CD14-positive monocyte (primary cell): ENCODE data around the gene ELAC1. TPM values are rescaled to one million over a fixed set of nuclear protein-coding genes. Genes with fewer than 3 reads are reported as not detected.

Experiments used
- DNase-seq, 3 donors: peaks; one replicate each; pipeline ENCODE4 v3.0.0-alpha.2; 2011 to 2022
- H2AFZ ChIP-seq: 2 replicates; pipeline ENCODE4 v1.6.0; 2012; ENCODE audit warnings: mild to moderate bottlenecking, low read depth, low read length, inconsistent platforms; ENCODE audit not compliant: insufficient read depth, poor library complexity, severe bottlenecking
- H3K27ac ChIP-seq, 2 donors: 1 replicate in 1 of 2; 2 replicates in 1 of 2; pipeline ENCODE4 v1.5.1; 2012 to 2013; ENCODE audit warnings: low read length in 2 of 2, control low read depth in 1 of 2, inconsistent platforms in 1 of 2, low read depth in 1 of 2, mild to moderate bottlenecking in 1 of 2
- H3K27me3 ChIP-seq, 2 donors: one replicate each; pipeline versions ENCODE4 v1.6.0 to v1.6.1; 2011 to 2013; ENCODE audit warnings: low read length in 2 of 2; ENCODE audit not compliant: control insufficient read depth in 2 of 2, insufficient read depth in 2 of 2
- H3K36me3 ChIP-seq, 2 donors: replicated peaks in 1 of 2; 1 replicate in 1 of 2; 2 replicates in 1 of 2; pipeline versions ENCODE4 v1.5.1 to v1.6.1; 2012 to 2013; ENCODE audit warnings: low read length in 2 of 2, control low read depth in 1 of 2, inconsistent platforms in 1 of 2, mild to moderate bottlenecking in 1 of 2; ENCODE audit not compliant: insufficient read depth in 2 of 2, control insufficient read depth in 1 of 2
- H3K4me1 ChIP-seq, 2 donors: 1 replicate in 1 of 2; 2 replicates in 1 of 2; pipeline versions ENCODE4 v1.5.1 to v1.6.1; 2012 to 2013; ENCODE audit warnings: low read length in 2 of 2, control low read depth in 1 of 2, inconsistent platforms in 1 of 2, mild to moderate bottlenecking in 1 of 2, moderate library complexity in 1 of 2; ENCODE audit not compliant: insufficient read depth in 2 of 2, control insufficient read depth in 1 of 2
- H3K4me2 ChIP-seq: replicated peaks from 2 replicates; pipeline ENCODE3; 2012; ENCODE audit warnings: low read length, moderate library complexity, mild to moderate bottlenecking; ENCODE audit not compliant: poor library complexity, severe bottlenecking; ENCODE audit errors: extremely low read depth
- H3K4me3 ChIP-seq, 3 experiments: fragments of 200-600 bp in 1 of 3; sonication (generic) in 1 of 3; replicated peaks in 1 of 3; 1 replicate in 2 of 3; 2 replicates in 1 of 3; pipeline ENCODE4 v1.5.1; 2011 to 2013; ENCODE audit warnings: low read length in 3 of 3, mild to moderate bottlenecking in 3 of 3, control low read depth in 2 of 3, low read depth in 2 of 3, inconsistent platforms in 1 of 3, moderate library complexity in 1 of 3
- H3K79me2 ChIP-seq: 2 replicates; pipeline ENCODE4 v1.6.0; 2012; ENCODE audit warnings: mild to moderate bottlenecking, control low read depth, inconsistent platforms, low read length, moderate library complexity; ENCODE audit not compliant: insufficient read depth
- H3K9ac ChIP-seq: 2 replicates; pipeline ENCODE4 v1.6.0; 2017; ENCODE audit warnings: low read length, mild to moderate bottlenecking; ENCODE audit not compliant: insufficient read depth, poor library complexity, severe bottlenecking
- H3K9me3 ChIP-seq, 2 donors: replicated peaks in 1 of 2; 1 replicate in 1 of 2; 2 replicates in 1 of 2; pipeline versions ENCODE4 v1.5.1 to v1.6.1; 2012 to 2013; ENCODE audit warnings: low read length in 2 of 2, control low read depth in 1 of 2; ENCODE audit not compliant: control insufficient read depth in 1 of 2, insufficient read depth in 1 of 2
- H4K20me1 ChIP-seq: 2 replicates; pipeline ENCODE4 v1.6.0; 2012; ENCODE audit warnings: mild to moderate bottlenecking, low read length, control low read depth, moderate library complexity; ENCODE audit not compliant: insufficient read depth
- H3K27ac Mint-ChIP-seq, 7 donors: one replicate each; pipeline ENCODE4 v1.8.0; 2020; ENCODE audit warnings: mild to moderate bottlenecking in 7 of 7, mixed read lengths in 7 of 7, moderate library complexity in 6 of 7, inconsistent platforms in 2 of 7
- H3K27me3 Mint-ChIP-seq, 3 donors: one replicate each; pipeline ENCODE4 v1.8.0; 2021 to 2022; ENCODE audit warnings: low read depth in 3 of 3, mild to moderate bottlenecking in 3 of 3, mixed read lengths in 3 of 3, moderate library complexity in 3 of 3, inconsistent platforms in 1 of 3
- H3K36me3 Mint-ChIP-seq, 2 donors: one replicate each; pipeline ENCODE4 v1.8.0; 2020; ENCODE audit warnings: mixed read lengths in 2 of 2, inconsistent platforms in 1 of 2, mild to moderate bottlenecking in 1 of 2
- H3K4me1 Mint-ChIP-seq: one replicate; pipeline ENCODE4 v1.8.0; 2020; ENCODE audit warnings: mild to moderate bottlenecking, mixed read lengths
- H3K4me3 Mint-ChIP-seq, 2 donors: one replicate each; pipeline ENCODE4 v1.8.0; 2020; ENCODE audit warnings: mild to moderate bottlenecking in 2 of 2, mixed read lengths in 2 of 2, moderate library complexity in 1 of 2
- H3K9me3 Mint-ChIP-seq, 7 donors: one replicate each; pipeline ENCODE4 v1.8.0; 2020 to 2022; ENCODE audit warnings: mixed read lengths in 7 of 7, mild to moderate bottlenecking in 6 of 7, moderate library complexity in 6 of 7, inconsistent platforms in 2 of 7
- CTCF ChIP-seq: fragments of 200-600 bp; IDR thresholded peaks from one replicate; pipeline ENCODE4 v1.8.0; 2022; ENCODE audit warnings: antibody characterized with exemption, mild to moderate bottlenecking
- WGBS: methylation state at CpG from one replicate; pipeline ENCODE4 v1.1.5; 2013; ENCODE audit warnings: missing lambda C conversion rate; ENCODE audit not compliant: insufficient coverage; 5-methylcytosine and 5-hydroxymethylcytosine counted together
- intact Hi-C, 2 donors: fragments of 100-400 bp; cut with micrococcal nuclease; formaldehyde crosslinking; loops; one replicate each; pipeline versions ENCODE4 v1.15.0 to v1.15.1; 2023
- polyA plus RNA-seq, 3 donors: library from polyadenylated mRNA; depleted of rRNA in 1 of 3; unstranded in 2 of 3; stranded (reverse) in 1 of 3; fragments of 300-500 nt in 2 of 3; fragments of >200 nt in 1 of 3; fragmentation: Illumina TruSeq in 2 of 3; gene quantifications; 1 replicate in 2 of 3; 2 replicates in 1 of 3; pipeline ENCODE4 v1.2.3, GENCODE V29; 2012 to 2021

The ELAC1 gene
- polyA plus RNA-seq, 3 donors: 2.6 to 11.5 (median 4.5) TPM

GRCh38 chr18:50928551-50928950 lies 39.3 kb upstream of the ELAC1 start:
- Histone ChIP-seq H3K9me3 (no peaks in the 10 kb centered on the region), H3K9ac (no peak overlapping the region), H3K4me3 (no peak overlapping the region), H3K27me3 (no peaks in the 10 kb centered on the region), H3K4me2 (no peak overlapping the region), H3K4me1 (no peaks in the 10 kb centered on the region), H4K20me1 (peaks cover 4% of the 10 kb centered on the region), H3K79me2 (no peaks in the 10 kb centered on the region), H2AFZ (no peak overlapping the region), H3K27ac (peak overlapping the region in 1 of 2 donors; percentile 51), H3K36me3 (peaks cover 63 to 92% of the 10 kb centered on the region in 2 donors)
- Mint-ChIP-seq H3K27me3 (no peaks in the 10 kb centered on the region), H3K4me1 (no peaks in the 10 kb centered on the region), H3K27ac (no peak overlapping the region), H3K4me3 (no peak overlapping the region), H3K36me3 (peaks cover 70 to 81% of the 10 kb centered on the region in 2 donors), H3K9me3 (peaks cover 0 to 4% (median 0%) of the 10 kb centered on the region in 7 donors)
- intact Hi-C loops: no loop called here
- DNase-seq: no peak
- WGBS: no CpG with 5 or more reads among the region's 2 CpGs
- no peak for TF ChIP-seq CTCF

- Mint-ChIP-seq H3K9me3 (no peaks in the 10 kb centered on the region), H3K4me3 (no peak overlapping the region), H3K27me3 (no peaks in the 10 kb centered on the region), H3K27ac (peak overlapping the region in 1 of 7 donors; percentile 28), H3K4me1 (no peaks in the 10 kb centered on the region), H3K36me3 (peaks cover 62 to 84% of the 10 kb centered on the region in 2 donors)
- DNase-seq: no peak
- Histone ChIP-seq H3K27me3 (no peaks in the 10 kb centered on the region), H2AFZ (no peak overlapping the region), H3K4me1 (no peaks in the 10 kb centered on the region), H3K4me3 (no peak overlapping the region), H4K20me1 (peaks cover 6% of the 10 kb centered on the region), H3K9ac (no peak overlapping the region), H3K27ac (no peak overlapping the region), H3K79me2 (no peaks in the 10 kb centered on the region), H3K36me3 (peaks cover 44 to 90% of the 10 kb centered on the region in 2 donors), H3K9me3 (no peaks in the 10 kb centered on the region), H3K4me2 (no peak overlapping the region)
- intact Hi-C loops: no loop called here
- no peak for TF ChIP-seq CTCF
- 100% methylated on average over 2 of the region's 5 CpGs for WGBS
These were observed 34.2 kb upstream of the ELAC1 start for GRCh38 chr18:50933684-50934083.
